ENCODE results near the gene ZBTB49. TPM values are rescaled to one million over a fixed set of nuclear protein-coding genes. Genes with fewer than 3 reads are reported as not detected.

ZBTB49 gene
- total RNA-seq, 1 experiment from 2014 or later = 6.6 TPM

DNA sequence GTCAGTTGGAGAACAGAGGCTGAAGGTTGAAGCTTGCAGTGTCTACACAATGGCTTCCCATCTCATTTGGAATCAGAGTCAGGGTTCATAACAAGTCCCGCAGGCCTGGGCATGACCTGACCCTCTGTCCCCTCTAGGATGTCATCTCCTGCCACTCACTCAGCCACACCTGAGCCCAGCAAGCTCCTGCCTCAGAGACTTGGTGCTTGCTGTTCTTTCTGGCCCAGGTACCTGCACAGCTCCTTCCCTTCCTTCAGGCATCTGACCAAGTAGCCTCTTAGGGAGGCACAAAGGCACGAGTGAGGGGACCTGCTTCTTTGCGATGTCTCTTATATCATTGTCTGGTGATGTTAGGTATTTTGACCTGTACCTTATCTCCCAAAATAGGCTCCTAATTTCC, 9.0 kb downstream of the ZBTB49 start:
- H3K27ac ChIP-seq (ENCODE audit: low read depth, low read length, poor library complexity, severe bottlenecking) = no peak overlapping the region
- TF ChIP-seq EZH2 (IDR thresholded peaks at IDR 0.05; ENCODE audit: borderline replicate concordance, low read depth, low read length, poor library complexity, severe bottlenecking) = no peak
- TF ChIP-seq, protein P1, sequence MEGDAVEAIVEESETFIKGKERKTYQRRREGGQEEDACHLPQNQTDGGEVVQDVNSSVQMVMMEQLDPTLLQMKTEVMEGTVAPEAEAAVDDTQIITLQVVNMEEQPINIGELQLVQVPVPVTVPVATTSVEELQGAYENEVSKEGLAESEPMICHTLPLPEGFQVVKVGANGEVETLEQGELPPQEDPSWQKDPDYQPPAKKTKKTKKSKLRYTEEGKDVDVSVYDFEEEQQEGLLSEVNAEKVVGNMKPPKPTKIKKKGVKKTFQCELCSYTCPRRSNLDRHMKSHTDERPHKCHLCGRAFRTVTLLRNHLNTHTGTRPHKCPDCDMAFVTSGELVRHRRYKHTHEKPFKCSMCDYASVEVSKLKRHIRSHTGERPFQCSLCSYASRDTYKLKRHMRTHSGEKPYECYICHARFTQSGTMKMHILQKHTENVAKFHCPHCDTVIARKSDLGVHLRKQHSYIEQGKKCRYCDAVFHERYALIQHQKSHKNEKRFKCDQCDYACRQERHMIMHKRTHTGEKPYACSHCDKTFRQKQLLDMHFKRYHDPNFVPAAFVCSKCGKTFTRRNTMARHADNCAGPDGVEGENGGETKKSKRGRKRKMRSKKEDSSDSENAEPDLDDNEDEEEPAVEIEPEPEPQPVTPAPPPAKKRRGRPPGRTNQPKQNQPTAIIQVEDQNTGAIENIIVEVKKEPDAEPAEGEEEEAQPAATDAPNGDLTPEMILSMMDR (conservative IDR thresholded peaks at IDR 0.05; ENCODE audit: low read depth, low read length) = no peak
- CTCF ChIA-PET = no interaction called here
- H3K36me3 ChIP-seq (ENCODE audit: insufficient read depth, low read length, poor library complexity, severe bottlenecking) = peaks cover 13% of the 10 kb centered on the region
- BruUV-seq (replicated peaks) = no TSS peak
- H3K9me3 ChIP-seq (ENCODE audit: low read depth, low read length, poor library complexity, severe bottlenecking) = no peaks in the 10 kb centered on the region
- POLR2A ChIA-PET (ENCODE audit: low non-redundant PET) = no interaction called here
- no peak for DNase-seq (ENCODE audit: low spot score)
- no peaks in the 10 kb centered on the region for H3K4me1 ChIP-seq (ENCODE audit: insufficient read depth, low read length, poor library complexity, severe bottlenecking)
- intact Hi-C loops (cut with micrococcal nuclease; ENCODE audit: unreplicated experiment) = no loop called here
- no peaks in the 10 kb centered on the region for H3K27me3 ChIP-seq (replicated peaks; ENCODE audit: insufficient read depth, low read depth, low read length, poor library complexity)
- H3K4me3 ChIP-seq (ENCODE audit: low read depth, low read length, poor library complexity, severe bottlenecking) = no peak overlapping the region

DNA sequence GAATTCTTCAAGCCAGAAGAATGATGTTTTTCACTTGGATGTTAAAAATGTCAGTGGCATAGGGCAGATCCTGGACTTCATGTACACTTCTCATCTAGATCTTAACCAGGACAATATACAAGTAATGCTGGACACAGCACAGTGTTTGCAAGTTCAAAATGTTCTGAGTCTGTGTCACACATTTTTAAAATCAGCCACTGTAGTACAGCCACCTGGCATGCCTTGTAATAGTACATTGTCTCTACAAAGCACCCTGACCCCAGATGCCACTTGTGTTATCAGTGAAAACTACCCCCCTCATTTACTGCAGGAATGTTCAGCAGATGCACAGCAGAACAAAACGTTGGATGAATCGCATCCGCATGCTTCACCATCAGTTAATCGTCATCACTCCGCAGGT, 11.9 kb downstream of the ZBTB49 start:
- CTCF ChIA-PET = no interaction called here

DNA sequence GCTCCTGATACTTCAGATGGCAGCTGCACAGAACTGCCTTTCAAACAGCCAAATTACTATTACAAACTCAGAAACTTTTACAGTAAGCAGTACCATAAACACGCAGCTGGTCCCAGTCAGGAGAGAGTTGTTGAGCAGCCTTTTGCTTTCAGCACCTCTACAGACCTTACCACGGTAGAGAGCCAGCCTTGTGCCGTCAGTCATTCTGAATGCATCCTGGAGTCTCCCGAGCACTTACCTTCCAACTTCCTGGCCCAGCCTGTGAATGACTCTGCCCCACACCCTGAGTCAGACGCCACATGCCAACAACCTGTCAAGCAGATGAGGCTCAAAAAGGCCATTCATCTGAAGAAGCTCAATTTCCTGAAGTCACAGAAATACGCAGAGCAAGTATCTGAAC, 12.4 kb downstream of the ZBTB49 start:
- intact Hi-C loops (cut with micrococcal nuclease; ENCODE audit: unreplicated experiment) = no loop called here
- H3K4me3 ChIP-seq (ENCODE audit: low read depth, low read length, poor library complexity, severe bottlenecking) = no peak overlapping the region
- H3K27me3 ChIP-seq (replicated peaks; ENCODE audit: insufficient read depth, low read depth, low read length, poor library complexity) = no peaks in the 10 kb centered on the region
- H3K27ac ChIP-seq (ENCODE audit: low read depth, low read length, poor library complexity, severe bottlenecking) = no peak overlapping the region
- ChIA-PET CTCF (no interaction called here), POLR2A (ENCODE audit: low non-redundant PET) (no interaction called here)
- H3K9me3 ChIP-seq (ENCODE audit: low read depth, low read length, poor library complexity, severe bottlenecking) = no peaks in the 10 kb centered on the region
- peaks cover 13% of the 10 kb centered on the region for H3K36me3 ChIP-seq (ENCODE audit: insufficient read depth, low read length, poor library complexity, severe bottlenecking)
- H3K4me1 ChIP-seq (ENCODE audit: insufficient read depth, low read length, poor library complexity, severe bottlenecking) = no peaks in the 10 kb centered on the region
- TF ChIP-seq, protein P1 (conservative IDR thresholded peaks at IDR 0.05; ENCODE audit: low read depth, low read length) = no peak
- TF ChIP-seq EZH2 (IDR thresholded peaks at IDR 0.05; ENCODE audit: borderline replicate concordance, low read depth, low read length, poor library complexity, severe bottlenecking) = no peak
- no peak for DNase-seq (ENCODE audit: low spot score)
- BruUV-seq (replicated peaks) = TSS peak; percentile 13

More for the DNA sequence above, 11.9 kb downstream of the ZBTB49 start:
- TF ChIP-seq EZH2 (IDR thresholded peaks at IDR 0.05; ENCODE audit: borderline replicate concordance, low read depth, low read length, poor library complexity, severe bottlenecking) = no peak
- TF ChIP-seq, protein P1 (conservative IDR thresholded peaks at IDR 0.05; ENCODE audit: low read depth, low read length) = no peak
- no peak for DNase-seq (ENCODE audit: low spot score)
- Histone ChIP-seq H3K27me3 (replicated peaks; ENCODE audit: insufficient read depth, low read depth, low read length, poor library complexity) (no peaks in the 10 kb centered on the region), H3K27ac (ENCODE audit: low read depth, low read length, poor library complexity, severe bottlenecking) (no peak overlapping the region), H3K4me1 (ENCODE audit: insufficient read depth, low read length, poor library complexity, severe bottlenecking) (no peaks in the 10 kb centered on the region), H3K36me3 (ENCODE audit: insufficient read depth, low read length, poor library complexity, severe bottlenecking) (peaks cover 13% of the 10 kb centered on the region), H3K9me3 (ENCODE audit: low read depth, low read length, poor library complexity, severe bottlenecking) (no peaks in the 10 kb centered on the region), H3K4me3 (ENCODE audit: low read depth, low read length, poor library complexity, severe bottlenecking) (no peak overlapping the region)
- no TSS peak for BruUV-seq (replicated peaks)
- POLR2A ChIA-PET (ENCODE audit: low non-redundant PET) = no interaction called here
- intact Hi-C loops (cut with micrococcal nuclease; ENCODE audit: unreplicated experiment) = no loop called here
